WTC11 (cell line): Measurements from ENCODE around the gene KIAA1143.

Experiments used
- AFF4 ChIP-seq: sonication (generic); formaldehyde crosslinking; IDR thresholded peaks from 2 replicates; pipeline ENCODE4 v1.8.1; 2023; ENCODE audit warnings: mild to moderate bottlenecking, missing genetic modification reagents, borderline replicate concordance
- CTCF ChIP-seq: fragments of 200-600 bp; IDR thresholded peaks from 2 replicates; pipeline ENCODE4 v1.8.0; 2022; ENCODE audit warnings: antibody characterized with exemption
- HMGXB4 ChIP-seq: sonication (generic); formaldehyde crosslinking; IDR thresholded peaks from 2 replicates; pipeline ENCODE4 v1.8.1; 2023; ENCODE audit warnings: mild to moderate bottlenecking, moderate library complexity, missing genetic modification reagents

GRCh38 chr3:44761101-44761423, 357 bp downstream of the KIAA1143 start:
- TF ChIP-seq AFF4 (CRISPR knock-in tag): no peak
- TF ChIP-seq CTCF: no peak
- no peak for TF ChIP-seq HMGXB4 (CRISPR knock-in tag)
